NCI-H526 (cell line): Measurements from ENCODE around the gene CHORDC1.
"Not testable (repeated sequence)": the region's sequence is repeated elsewhere in the genome, so short reads cannot be mapped to it uniquely, and the experiment has no call there.

Experiments used
- DNase-seq, 2 experiments: peaks; one replicate each; lab custom pipeline; 2025; lab: John Stamatoyannopoulos, UW

Gene CHORDC1

DNA sequence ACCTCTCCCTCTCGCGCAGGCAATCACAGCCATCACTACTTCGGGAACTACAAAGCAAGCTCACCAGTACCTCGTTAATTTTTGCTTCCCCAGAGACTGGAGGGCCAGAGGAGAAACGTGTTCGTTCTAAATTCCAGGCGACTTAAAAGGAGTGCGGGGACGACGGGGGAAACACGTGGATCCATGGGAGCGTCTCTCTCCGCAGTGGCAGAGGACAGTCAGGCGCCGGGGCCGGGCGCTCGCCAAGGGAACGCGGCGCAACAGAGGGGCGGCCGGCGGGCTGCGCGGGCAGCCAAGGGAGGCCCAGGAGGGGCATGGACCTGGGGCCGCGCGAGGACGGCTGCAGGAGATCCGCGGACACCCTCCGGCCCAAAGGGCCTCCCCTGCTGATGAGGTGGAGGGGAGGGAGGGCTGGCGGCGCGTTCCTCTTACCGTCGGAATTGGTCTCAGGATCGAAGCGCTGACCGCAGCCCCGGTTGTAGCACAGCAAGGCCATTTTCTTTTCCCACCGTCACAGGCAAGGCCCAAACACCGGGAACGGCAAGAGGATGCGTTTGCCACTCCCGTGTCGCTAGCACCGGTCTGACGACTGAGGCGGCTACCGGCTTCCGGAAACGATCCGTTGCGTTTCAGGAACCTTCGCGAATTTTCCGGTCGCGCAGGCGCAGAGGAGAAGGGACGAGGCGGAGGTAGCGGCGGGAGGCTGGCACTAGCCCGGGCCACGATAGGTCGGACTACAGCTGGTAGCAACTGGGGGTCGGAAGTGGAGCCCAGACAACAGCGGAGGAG, at the start of gene CHORDC1:
CHORDC1 (minus strand) TSS at position 591 of the 789 bp plus-strand sequence; CDS start at position 496, 95 bp downstream.
- peak; percentile 90 to 96 for DNase-seq

DNA sequence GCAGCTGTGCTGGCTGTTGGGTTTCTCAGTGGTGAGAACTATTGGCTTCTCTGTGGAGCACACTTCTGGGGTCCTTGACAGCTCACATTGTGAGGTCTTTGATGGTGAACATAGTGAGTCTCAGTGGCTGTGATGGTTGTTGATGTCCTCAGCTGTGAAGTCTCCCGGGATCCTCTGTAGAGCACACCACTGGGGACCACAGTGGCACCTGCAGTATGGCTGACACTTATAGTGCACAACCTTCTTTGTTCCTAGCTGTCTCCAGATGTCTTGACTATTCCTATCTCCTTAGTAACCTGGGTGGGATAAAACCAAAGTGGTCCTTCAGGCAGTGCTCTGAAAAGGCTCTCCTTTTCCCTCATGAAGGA, 34.3 kb upstream of the CHORDC1 start:
- no peak for DNase-seq

DNA sequence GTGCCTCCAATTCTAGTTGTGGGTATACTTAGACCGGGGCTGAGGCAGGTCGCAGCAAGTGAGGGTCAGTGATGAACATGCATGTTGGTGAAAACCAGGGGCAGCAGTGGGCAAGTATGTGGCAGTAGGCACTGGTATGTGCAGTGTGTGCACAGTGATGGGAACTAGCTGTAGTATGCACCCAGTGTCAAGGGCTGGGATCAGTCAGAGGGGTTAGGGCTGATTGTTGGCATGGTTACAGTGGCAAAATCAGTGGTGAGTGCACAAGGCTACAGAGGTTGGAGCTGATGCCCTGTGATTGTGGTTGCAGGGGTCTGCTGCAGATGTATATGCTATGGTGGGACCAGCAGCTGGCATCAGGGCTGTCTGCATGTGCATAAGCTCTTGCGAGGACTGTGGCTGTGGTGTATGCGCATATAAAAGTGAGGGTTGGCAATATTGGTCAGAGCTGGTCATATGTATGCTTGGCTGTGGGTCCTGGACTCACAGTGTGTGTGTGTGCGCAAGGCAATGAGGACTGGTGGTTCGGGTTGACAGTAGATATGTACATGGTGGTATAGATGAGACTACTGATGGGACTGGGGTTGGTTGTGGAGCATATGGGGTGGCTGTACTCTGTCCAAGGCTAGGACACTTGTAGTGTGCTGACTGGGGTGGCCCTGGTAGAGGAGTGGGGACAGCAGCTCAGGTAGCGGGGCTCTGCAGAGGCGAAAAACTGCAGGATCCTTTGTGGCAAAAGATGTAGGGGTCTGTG, 33.7 kb upstream of the CHORDC1 start:
- no peak for DNase-seq

DNA sequence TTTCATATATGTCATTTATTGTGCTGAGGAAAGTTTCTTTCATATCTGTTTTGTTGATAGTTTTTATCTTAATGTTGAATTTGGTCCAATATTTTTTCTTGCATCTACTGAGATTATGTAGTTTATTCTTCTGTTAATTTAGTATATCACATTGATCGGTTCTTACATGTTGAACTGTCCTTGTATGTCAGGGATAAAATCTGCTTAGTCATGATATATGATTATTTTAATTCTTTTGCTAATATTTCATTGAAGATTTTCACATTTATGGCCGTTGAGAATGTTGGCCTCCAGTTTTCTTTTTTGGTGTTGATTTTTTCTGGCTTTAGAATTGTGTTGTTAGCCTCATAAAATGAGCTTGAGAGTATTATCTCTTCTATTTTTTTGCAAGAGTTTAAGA, 31.2 kb upstream of the CHORDC1 start:
- DNase-seq: no peak

DNA sequence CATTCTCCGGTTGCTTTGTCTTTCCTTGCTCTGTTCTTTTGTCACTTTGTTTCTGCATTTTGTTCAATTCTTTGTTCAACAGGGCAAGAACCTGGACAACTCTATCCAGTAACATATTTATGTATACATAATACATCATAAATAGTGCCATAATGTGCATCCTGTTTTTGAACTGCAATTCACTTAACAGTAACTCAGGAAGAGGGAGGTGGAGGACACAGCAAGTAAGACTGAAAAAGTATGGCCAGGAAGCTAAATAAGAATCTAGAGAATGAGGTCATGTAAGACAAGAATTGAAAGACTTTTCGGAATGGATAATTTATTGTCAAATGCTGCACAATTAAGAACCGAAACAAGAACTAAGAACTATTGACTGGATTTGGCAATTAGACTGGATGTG, 29.2 kb upstream of the CHORDC1 start:
- no peak for DNase-seq

DNA sequence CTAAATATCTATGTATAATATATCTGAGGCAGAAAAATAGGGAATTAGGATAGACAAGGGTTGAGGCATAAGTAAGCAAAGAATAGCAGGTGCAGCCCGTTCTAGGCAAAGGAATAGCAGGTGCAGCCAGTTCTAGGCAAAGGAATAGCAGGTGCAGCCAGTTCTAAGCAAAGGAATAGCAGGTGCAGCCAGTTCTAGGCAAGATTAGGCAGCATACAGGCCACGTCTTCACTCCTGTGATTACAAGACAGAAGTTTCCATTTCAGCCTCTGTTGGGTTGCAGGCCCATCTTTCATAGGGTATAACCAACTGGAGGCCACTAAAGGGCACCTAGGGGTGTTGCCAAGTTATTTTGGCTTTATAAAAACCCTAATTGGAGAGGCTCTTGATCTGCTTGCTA, 28.8 kb upstream of the CHORDC1 start:
- DNase-seq: peak in 1 of 2 experiments; percentile 5

DNA sequence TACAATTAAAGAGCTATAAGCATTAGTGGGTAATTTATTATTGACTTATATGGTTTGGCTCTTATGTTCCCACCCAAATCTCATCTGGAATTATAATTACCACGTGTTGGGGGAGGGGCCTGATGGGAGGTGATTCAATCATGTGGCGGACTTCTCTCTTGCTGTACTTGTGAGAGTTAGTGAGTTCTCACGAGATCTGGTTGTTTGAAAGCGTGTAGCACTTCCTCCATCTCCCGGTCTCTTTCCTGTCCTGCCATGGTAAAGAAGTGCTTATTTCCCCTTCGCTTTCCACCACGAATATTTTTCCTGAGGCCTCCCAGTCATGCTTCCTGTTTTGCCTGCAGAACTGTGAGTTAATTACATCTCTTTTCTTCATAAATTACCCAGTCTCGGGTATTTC, 28.1 kb upstream of the CHORDC1 start:
- DNase-seq: no peak

DNA sequence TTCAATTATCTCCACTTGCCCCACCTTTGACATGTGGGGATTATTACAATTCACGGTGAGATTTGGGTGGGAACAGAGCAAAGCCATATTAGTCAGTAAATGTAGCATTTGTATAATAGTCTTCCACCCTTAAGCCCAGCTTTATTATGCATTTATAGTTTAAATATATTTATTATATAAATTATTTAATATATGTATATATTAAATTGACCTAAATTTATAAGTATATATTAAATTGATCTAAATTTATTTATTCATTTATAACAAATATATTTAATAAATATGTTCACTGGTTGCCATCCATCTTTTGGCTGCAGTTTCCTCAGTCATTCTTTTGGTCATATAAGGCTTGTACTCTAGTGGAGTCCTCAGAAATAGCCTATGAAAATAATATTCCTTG, 23.6 kb upstream of the CHORDC1 start:
- DNase-seq: no peak

DNA sequence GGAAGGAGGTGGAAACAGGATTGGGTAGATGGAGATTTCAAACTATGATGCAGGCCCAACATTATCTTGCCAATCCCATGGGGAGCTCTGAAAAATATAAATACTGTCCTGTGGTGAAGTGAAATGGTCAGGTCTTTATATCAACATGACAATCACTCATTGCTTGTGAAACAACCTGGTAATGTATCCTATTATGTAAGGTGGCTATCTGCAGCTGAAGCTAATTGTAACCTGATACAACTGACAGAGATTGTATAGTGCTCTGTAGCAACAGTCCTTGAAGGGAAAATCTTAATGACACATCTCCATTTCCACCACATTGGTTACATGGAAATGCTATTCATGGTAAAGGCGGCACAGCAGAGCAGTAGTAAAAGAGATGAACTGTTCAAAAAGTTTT, 20.7 kb upstream of the CHORDC1 start:
- peak; percentile 28 to 52 for DNase-seq

DNA sequence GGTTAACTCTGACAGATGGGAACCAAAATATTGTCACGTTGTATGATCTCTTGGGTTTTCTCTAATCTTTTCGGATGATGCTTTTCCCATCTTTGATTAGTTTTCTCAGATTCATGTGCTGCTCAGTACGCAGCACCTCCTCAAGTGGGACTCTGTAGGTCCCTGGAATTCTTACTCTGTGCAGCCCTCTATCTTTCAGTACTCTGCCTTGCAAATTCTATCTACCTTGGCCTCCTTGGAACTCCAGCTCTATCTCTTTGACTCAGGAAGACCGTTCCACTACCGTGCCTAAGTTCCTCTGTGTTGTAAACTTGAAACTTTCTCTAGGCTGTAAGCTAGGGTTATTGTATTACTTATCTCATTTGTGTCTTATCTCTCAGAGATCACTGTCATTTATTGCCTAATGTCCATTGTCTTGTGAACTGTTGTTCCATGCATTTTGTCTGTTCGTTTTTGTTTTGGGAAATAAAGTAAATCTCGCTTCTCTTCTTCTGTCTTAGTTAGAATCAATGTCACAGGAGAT, 20.1 kb upstream of the CHORDC1 start:
- no peak for DNase-seq

DNA sequence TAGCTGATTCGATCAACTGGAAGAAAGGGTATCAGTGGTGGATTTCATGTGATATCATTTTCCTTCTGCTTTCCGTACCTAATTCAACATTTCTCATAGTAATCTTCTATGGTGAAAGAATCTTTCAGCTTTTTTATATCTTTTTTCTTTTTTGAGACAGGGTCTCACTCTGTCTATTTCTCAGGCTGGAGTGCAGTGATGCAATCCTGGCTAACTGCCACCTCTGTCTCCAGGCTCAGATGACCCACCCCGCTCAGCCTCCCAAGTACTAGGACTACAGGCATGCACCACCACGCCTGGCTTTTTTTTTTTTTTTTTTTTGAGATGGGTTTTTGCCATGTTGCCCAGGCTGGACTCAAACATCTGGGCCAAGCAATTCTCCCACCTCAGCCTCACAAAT, 18.6 kb upstream of the CHORDC1 start:
- no peak for DNase-seq

DNA sequence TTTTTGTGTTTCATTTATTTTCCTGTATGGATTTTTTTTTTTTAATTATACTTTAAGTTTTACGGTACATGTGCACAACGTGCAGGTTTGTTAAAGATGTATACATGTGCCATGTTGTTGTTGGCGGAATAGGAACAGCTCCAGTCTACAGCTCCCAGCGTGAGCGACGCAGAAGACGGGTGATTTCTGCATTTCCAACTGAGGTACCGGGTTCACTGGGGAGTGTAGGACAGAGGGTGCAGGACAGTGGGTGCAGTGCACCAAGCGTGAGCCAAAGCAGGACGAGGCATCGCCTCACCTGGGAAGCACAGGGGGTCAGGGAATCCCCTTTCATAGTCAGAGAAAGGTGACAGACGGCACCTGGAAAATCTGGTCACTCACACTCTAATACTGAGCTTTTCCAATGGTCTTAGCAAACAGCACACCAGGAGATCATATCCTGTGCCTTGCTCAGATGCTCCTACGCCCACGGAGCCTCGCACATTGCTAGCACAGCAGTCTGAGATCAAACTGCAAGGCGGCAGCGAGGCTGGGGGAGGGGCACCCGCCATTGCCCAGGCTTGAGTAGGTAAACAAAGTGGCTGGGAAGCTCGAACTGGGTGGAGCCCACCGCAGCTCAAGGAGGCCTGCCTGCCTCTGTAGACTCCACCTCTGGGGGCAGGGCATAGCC, 17.3 kb upstream of the CHORDC1 start:
- not testable (repeated sequence) for DNase-seq

DNA sequence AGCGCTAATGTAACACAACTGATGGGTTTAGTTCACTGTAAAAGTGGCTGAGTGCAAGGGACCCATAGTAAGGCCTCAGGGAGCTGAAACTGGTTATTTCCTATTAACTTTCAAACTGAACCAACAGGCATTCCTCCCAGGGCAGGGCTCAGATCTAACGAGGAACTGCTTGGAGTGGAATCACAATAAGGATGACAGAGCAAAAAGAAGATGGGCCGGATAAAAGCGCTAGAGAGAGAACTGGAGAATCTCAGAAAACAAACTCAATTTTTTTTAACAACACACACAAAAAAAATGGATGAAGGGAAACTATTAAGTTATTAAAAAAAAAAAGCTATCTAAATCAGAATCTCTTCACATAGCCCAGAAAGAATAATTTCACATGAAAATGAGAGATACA, 14.2 kb upstream of the CHORDC1 start:
- no peak for DNase-seq

DNA sequence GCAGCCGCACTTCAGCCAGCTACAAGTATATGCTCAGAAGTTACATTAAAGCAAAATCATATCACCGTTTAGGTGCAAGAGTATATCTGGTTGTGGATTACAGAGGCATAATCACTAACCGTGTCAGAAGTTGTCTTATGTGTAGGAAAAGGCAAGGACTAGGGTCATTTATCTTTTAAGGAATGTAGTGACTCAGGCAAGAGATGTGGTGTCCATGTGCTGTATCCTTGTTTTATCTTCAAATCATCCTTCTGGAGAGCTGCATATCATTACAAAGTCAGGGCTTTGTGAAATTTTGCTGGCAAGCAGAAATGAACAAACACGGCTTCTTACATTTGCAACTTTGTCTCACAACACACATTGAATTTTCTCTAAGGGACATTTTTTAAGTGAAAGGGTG, 12.7 kb upstream of the CHORDC1 start:
- no peak for DNase-seq

DNA sequence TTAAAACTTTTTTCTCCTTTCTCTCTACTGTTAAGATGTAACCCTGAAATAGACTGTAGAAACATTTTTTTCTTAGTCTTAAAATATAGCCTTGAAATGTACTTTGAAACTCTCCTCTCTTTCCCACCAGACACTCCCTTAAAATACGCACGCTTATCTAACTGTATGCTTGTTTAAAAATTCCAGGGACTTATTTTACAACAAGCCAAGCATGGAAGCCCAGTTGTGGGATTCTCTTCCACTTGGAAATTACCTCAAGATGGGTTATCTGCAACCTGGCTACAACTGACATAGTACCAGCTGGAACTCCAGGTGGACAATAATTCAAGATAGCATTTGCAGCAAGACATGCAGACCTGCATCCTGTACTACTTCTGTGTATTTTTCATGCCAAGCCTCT, 12.1 kb upstream of the CHORDC1 start:
- no peak for DNase-seq

DNA sequence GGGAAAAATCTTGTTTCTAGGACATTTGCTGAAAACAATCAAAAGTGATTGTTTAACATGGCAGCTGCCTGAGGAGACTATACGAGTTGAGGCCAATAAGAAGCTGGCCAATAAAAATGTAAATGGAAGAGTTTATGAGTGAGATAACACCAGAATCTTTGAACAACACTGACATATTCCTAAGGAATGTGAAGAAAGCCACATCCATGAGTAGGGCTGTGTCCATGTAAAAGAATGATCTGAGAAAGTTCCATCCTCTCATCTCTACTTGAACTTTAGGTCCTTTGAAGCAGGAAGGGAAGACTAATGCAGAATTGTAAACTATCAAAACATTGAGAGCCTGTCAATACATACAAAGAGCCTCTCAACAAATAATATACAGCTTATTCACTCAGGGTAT, 6.9 kb upstream of the CHORDC1 start:
- DNase-seq: no peak

DNA sequence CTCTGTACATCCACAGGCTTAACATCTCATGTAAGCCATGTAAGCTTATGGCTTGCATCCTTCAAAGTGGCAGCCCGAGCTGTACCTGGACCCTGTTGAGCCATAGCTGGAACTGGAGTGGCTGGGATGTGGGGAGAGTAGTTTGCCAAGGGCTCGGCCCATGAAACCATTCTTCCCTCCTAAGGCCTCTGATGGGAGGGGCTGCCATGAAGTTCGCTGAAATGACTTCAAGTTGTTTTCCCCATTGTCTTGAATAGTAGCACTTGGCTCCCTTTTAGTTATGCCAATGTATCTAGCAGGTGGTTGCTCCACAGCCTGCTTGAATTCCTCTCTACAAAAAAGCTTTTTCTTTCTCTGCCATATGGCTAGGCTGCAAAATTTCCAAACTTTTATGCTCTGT, 5.2 kb upstream of the CHORDC1 start:
- no peak for DNase-seq

DNA sequence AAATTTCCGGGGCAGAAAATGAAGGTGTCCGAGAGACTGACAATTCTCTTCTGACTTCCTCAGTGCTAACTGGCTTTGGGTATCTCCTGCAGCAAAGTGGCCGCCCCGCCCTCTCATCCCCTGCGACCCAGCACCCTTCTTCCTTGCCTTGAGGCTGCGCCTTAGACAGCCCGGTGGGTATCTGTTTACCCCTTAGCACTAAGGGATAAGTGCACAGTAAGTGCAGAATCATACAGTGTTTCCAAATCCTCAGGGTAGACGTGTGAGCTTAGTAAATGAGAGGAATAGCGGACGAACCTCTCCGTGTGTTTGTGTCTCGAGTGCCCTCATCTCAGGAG, 368 bp upstream of the CHORDC1 start:
- no peak for DNase-seq

DNA sequence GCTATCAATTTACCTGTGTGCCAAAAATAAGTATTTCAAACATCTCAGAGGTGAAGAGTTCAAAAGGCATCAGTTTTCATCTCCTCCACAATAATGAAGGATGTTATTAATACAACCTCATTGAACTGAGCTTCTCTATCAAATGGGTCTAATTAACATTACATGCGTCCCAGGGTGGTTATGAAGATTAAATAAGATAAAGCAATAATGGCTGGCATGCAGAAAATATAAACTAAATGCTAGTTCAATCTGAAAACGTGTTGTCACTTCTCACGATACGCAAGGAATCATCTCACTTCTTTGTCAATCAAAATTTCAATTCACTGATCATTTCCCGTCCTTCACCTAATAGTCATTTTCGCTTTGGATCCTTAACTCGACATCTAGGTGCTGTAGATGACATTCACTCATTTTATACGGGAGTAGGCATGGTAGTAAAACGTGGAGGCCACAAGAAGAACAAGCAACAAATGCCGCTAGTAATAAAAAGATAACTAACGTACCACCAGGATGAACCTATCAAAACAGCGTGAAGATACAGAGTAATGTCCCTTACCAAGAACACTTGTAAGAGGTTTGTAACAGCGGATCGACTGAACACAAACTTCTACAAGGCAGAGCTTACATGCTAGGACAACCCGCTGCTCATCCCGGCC, 918 bp downstream of the CHORDC1 start:
- peak in 1 of 2 experiments; percentile 8 for DNase-seq

DNA sequence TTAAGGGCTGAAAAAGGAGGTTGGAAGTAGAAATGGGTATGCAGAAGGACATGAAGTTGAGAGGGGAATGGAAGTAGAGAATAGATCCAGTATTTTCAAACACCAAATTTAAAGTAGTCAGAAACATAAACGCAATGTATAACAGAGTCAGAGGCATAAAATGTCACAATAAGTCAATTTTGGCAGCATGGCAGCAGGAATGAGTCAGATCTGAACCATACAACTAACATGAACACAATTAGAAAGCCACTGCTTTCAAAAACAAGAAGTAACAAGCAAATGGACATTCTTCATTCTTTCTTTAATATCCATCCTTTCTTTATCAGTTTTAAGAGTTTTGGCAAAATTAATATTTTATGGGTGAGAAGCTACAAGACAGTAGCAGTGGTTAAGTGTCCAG, 2.5 kb downstream of the CHORDC1 start:
- no peak for DNase-seq

DNA sequence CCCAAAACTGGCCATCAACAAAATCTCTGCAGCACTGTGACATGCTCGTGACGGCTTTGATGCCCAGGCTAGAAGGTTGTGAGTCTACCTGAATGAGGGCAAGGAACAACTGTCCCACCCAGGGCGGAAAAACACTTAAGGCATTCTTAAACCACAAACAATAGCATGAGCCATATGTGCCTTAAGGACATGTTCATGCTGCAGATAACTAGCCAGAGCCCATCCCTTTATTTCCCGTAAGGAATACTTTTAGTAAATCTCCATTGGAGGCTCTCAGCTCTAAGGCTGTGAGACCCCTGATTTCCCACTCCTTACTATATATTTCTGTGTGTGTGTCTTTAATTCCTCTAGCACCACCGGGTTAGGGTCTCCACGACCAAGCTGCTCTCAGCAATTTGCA, 3.4 kb downstream of the CHORDC1 start:
- DNase-seq: no peak

DNA sequence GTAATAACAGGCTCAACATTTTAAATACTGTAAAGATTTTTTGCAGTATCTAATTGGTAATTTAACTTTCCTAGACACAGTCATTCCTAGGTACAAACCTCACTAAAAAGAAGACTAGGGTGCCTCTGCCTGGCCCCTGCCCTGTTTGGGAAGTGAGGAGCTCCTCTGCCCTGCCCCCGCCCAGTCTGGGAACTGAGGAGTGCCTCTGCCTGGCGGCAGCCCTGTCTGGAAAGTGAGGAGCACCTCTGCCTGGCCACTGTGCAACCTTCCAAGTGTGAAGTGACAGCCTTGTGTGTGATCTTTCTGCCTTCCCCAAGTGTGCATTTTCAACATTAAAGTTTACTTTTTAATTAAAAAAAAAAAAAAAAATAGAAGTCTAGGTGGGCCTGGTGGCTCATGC, 4.2 kb downstream of the CHORDC1 start:
- DNase-seq: no peak
